Liver (tissue), 9 donors: ENCODE results near the gene FOXRED2. TPM values are rescaled to one million over a fixed set of nuclear protein-coding genes. Genes with fewer than 3 reads are reported as not detected.

Experiments used
- DNase-seq: peaks from one replicate; pipeline ENCODE4 v3.0.0-alpha.2; 2017; ENCODE audit warnings: low spot score
- H3K27ac ChIP-seq, 2 donors: one replicate each; pipeline ENCODE4 v1.7.0; 2013; ENCODE audit warnings: inconsistent platforms in 2 of 2, low read length in 2 of 2, control low read depth in 1 of 2, low read depth in 1 of 2, mild to moderate bottlenecking in 1 of 2
- H3K27me3 ChIP-seq, 4 donors: one replicate each; pipeline versions ENCODE4 v1.6.1 to v1.7.0; 2013; ENCODE audit warnings: low read length in 3 of 4, inconsistent platforms in 1 of 4, mild to moderate bottlenecking in 1 of 4, moderate library complexity in 1 of 4; ENCODE audit not compliant: control insufficient read depth in 4 of 4, insufficient read depth in 4 of 4
- H3K36me3 ChIP-seq, 4 donors: one replicate each; pipeline versions ENCODE4 v1.6.1 to v1.7.0; 2013; ENCODE audit warnings: low read length in 3 of 4, mild to moderate bottlenecking in 3 of 4, low read depth in 1 of 4, moderate library complexity in 1 of 4; ENCODE audit not compliant: control insufficient read depth in 4 of 4, insufficient read depth in 3 of 4
- H3K4me1 ChIP-seq, 4 donors: one replicate each; pipeline versions ENCODE4 v1.6.1 to v1.7.0; 2013; ENCODE audit warnings: low read length in 3 of 4, mild to moderate bottlenecking in 3 of 4, moderate library complexity in 1 of 4; ENCODE audit not compliant: control insufficient read depth in 4 of 4, insufficient read depth in 4 of 4
- H3K4me3 ChIP-seq, 3 donors: one replicate each; pipeline versions ENCODE4 v1.6.1 to v1.7.0; 2013; ENCODE audit warnings: low read length in 3 of 3, control low read depth in 1 of 3, low read depth in 1 of 3, mild to moderate bottlenecking in 1 of 3
- H3K9ac ChIP-seq, 2 donors: one replicate each; pipeline ENCODE4 v1.7.0; 2013; ENCODE audit warnings: low read length in 2 of 2, mild to moderate bottlenecking in 2 of 2, moderate library complexity in 2 of 2, control low read depth in 1 of 2, low read depth in 1 of 2
- H3K9me3 ChIP-seq, 4 donors: one replicate each; pipeline versions ENCODE4 v1.6.1 to v1.7.0; 2013; ENCODE audit warnings: low read length in 3 of 4; ENCODE audit not compliant: control insufficient read depth in 4 of 4
- ATF3 ChIP-seq: IDR thresholded peaks from 2 replicates; pipeline ENCODE4 v1.6.1; 2016; ENCODE audit warnings: antibody characterized with exemption
- CTCF ChIP-seq: fragments of 150-350 bp; IDR thresholded peaks from 2 replicates; pipeline ENCODE4 v1.5.1; 2017; ENCODE audit warnings: improper control_type of control experiment, low read depth, low read length; ENCODE audit not compliant: missing input control
- EGR1 ChIP-seq, 2 donors: IDR thresholded peaks; 2 replicates each; pipeline ENCODE4 v1.6.1; 2016 to 2018; ENCODE audit warnings: antibody characterized with exemption in 2 of 2, low read depth in 2 of 2
- FOXA1 ChIP-seq: IDR thresholded peaks from 2 replicates; pipeline ENCODE4 v1.6.1; 2016; ENCODE audit warnings: antibody characterized with exemption
- FOXA2 ChIP-seq: IDR thresholded peaks from 2 replicates; pipeline ENCODE4 v1.6.1; 2016; ENCODE audit warnings: antibody characterized with exemption
- GABPA ChIP-seq, 2 donors: IDR thresholded peaks in 1 of 2; conservative IDR thresholded peaks in 1 of 2; 2 replicates each; pipeline ENCODE4 v1.6.1; 2016; ENCODE audit warnings: antibody characterized with exemption in 2 of 2, mild to moderate bottlenecking in 1 of 2, moderate library complexity in 1 of 2
- HNF4A ChIP-seq, 2 donors: conservative IDR thresholded peaks; 2 replicates each; pipeline ENCODE4 v1.6.1; 2016; ENCODE audit warnings: antibody characterized with exemption in 2 of 2, mild to moderate bottlenecking in 2 of 2
- HNF4G ChIP-seq: IDR thresholded peaks from 2 replicates; pipeline ENCODE4 v1.6.1; 2016; ENCODE audit warnings: antibody characterized with exemption
- JUND ChIP-seq, 2 donors: IDR thresholded peaks; 2 replicates each; pipeline ENCODE4 v1.6.1; 2016; ENCODE audit warnings: antibody characterized with exemption in 2 of 2
- MAX ChIP-seq: IDR thresholded peaks from 2 replicates; pipeline ENCODE4 v1.6.1; 2016; ENCODE audit warnings: antibody characterized with exemption
- NR2F2 ChIP-seq: IDR thresholded peaks from 2 replicates; pipeline ENCODE4 v1.6.1; 2016; ENCODE audit warnings: antibody characterized with exemption
- RAD21 ChIP-seq, 2 donors: IDR thresholded peaks; 2 replicates each; pipeline ENCODE4 v1.6.1; 2016; ENCODE audit warnings: antibody characterized with exemption in 2 of 2, mild to moderate bottlenecking in 2 of 2
- REST ChIP-seq: IDR thresholded peaks from 2 replicates; pipeline ENCODE4 v1.6.1; 2016; ENCODE audit warnings: antibody characterized with exemption, mild to moderate bottlenecking
- RXRA ChIP-seq, 2 donors: IDR thresholded peaks; 2 replicates each; pipeline ENCODE4 v1.6.1; 2017 to 2018; ENCODE audit warnings: antibody characterized with exemption in 2 of 2, mild to moderate bottlenecking in 1 of 2
- SP1 ChIP-seq: IDR thresholded peaks from 2 replicates; pipeline ENCODE4 v1.6.1; 2018; ENCODE audit warnings: antibody characterized with exemption, mild to moderate bottlenecking
- TAF1 ChIP-seq: conservative IDR thresholded peaks from 2 replicates; pipeline ENCODE4 v1.6.1; 2016; ENCODE audit warnings: antibody characterized with exemption, mild to moderate bottlenecking
- YY1 ChIP-seq: IDR thresholded peaks from 2 replicates; pipeline ENCODE4 v1.6.1; 2016; ENCODE audit warnings: antibody characterized with exemption, mild to moderate bottlenecking
- ZBTB33 ChIP-seq: IDR thresholded peaks from 2 replicates; pipeline ENCODE4 v1.6.1; 2016; ENCODE audit warnings: antibody characterized with exemption
- WGBS: extraction: QIAGEN DNeasy Blood & Tissue Kit; methylation state at CpG from one replicate; pipeline ENCODE4 v1.1.7; 2013; 5-methylcytosine and 5-hydroxymethylcytosine counted together
- polyA plus RNA-seq, 2 donors: library from polyadenylated mRNA; stranded (reverse) in 1 of 2; unstranded in 1 of 2; fragments of 200-250 nt in 1 of 2; fragments of >200 nt in 1 of 2; fragmentation: Nextera tagmentation in 1 of 2; extraction: Ambion mirVana in 1 of 2; gene quantifications; one replicate each; pipeline versions ENCODE4 v1.2.1 to v1.2.3, GENCODE V29; 2013 to 2015
- total RNA-seq, 2 donors: library from RNA; depleted of rRNA; stranded (reverse); fragments of >200 nt; gene quantifications; one replicate each; pipeline ENCODE4 v1.2.3, GENCODE V29; 2014
- donor health status: healthy.
- donor health status: healthy.
- donor health status: healthy.
- donor health status: healthy.
- donor health status: healthy.

FOXRED2 gene
- total and polyA plus RNA-seq, 4 donors = 5.1 to 15.0 (median 7.3) TPM

- H3K27me3 ChIP-seq = no peaks in the 10 kb centered on the region
- TF ChIP-seq FOXA1 = no peak
- no peak for TF ChIP-seq REST
- TF ChIP-seq FOXA2 = no peak
- no peak for TF ChIP-seq ZBTB33
- TF ChIP-seq YY1 = no peak
- no peak for TF ChIP-seq JUND (IDR thresholded peaks at IDR 0.05)
- TF ChIP-seq GABPA (IDR thresholded peaks at IDR 0.05 in 1 of 2, conservative IDR thresholded peaks at IDR 0.05 in 1 of 2) = no peak
- TF ChIP-seq HNF4G = no peak
- TF ChIP-seq TAF1 = no peak
- no peak for TF ChIP-seq MAX
- TF ChIP-seq RXRA (IDR thresholded peaks at IDR 0.05) = no peak
- no peak for TF ChIP-seq SP1
- TF ChIP-seq NR2F2 = no peak
- TF ChIP-seq RAD21 (IDR thresholded peaks at IDR 0.05) = no peak
- TF ChIP-seq EGR1 (IDR thresholded peaks at IDR 0.05; ENCODE audit: low read depth in 2 of 2) = no peak
- no peak for TF ChIP-seq CTCF
- TF ChIP-seq HNF4A (conservative IDR thresholded peaks at IDR 0.05) = no peak
- no peak for TF ChIP-seq ATF3
- H3K4me3 ChIP-seq = no peak overlapping the region
- H3K9ac ChIP-seq = no peak overlapping the region
- no peaks in the 10 kb centered on the region for H3K9me3 ChIP-seq
- H3K27ac ChIP-seq = no peak overlapping the region
- WGBS = 91% methylated on average over 7 of the region's 7 CpGs
- peaks cover 2 to 15% (median 6%) of the 10 kb centered on the region in 4 donors for H3K36me3 ChIP-seq
- DNase-seq = no peak
- peaks cover 2 to 6% (median 3%) of the 10 kb centered on the region in 4 donors for H3K4me1 ChIP-seq
These were observed 38.9 kb downstream of the FOXRED2 start for GRCh38 chr22:36467946-36468345.
